HUES48 (cell line): ENCODE measurements around the gene OGFR.

Source experiments
- H3K27ac ChIP-seq: one replicate; pipeline ENCODE4 v1.7.0; 2013; ENCODE audit warnings: low read depth, low read length, inconsistent platforms
- H3K27me3 ChIP-seq: 2 replicates; pipeline ENCODE4 v1.6.1; 2013; ENCODE audit warnings: mild to moderate bottlenecking, low read length; ENCODE audit not compliant: control insufficient read depth, insufficient read depth
- H3K36me3 ChIP-seq: 2 replicates; pipeline ENCODE4 v1.6.1; 2013; ENCODE audit warnings: low read length; ENCODE audit not compliant: control insufficient read depth, insufficient read depth
- H3K4me1 ChIP-seq: 2 replicates; pipeline ENCODE4 v1.6.1; 2013; ENCODE audit warnings: mild to moderate bottlenecking, low read length; ENCODE audit not compliant: control insufficient read depth, insufficient read depth
- H3K4me3 ChIP-seq: 2 replicates; pipeline ENCODE4 v1.5.1; 2013; ENCODE audit warnings: mild to moderate bottlenecking, low read depth, low read length
- H3K9ac ChIP-seq: 2 replicates; pipeline ENCODE4 v1.6.1; 2013; ENCODE audit warnings: mild to moderate bottlenecking, low read depth, low read length, moderate library complexity
- H3K9me3 ChIP-seq: 2 replicates; pipeline ENCODE4 v1.6.1; 2013; ENCODE audit warnings: low read length; ENCODE audit not compliant: control insufficient read depth, insufficient read depth

OGFR gene

DNA sequence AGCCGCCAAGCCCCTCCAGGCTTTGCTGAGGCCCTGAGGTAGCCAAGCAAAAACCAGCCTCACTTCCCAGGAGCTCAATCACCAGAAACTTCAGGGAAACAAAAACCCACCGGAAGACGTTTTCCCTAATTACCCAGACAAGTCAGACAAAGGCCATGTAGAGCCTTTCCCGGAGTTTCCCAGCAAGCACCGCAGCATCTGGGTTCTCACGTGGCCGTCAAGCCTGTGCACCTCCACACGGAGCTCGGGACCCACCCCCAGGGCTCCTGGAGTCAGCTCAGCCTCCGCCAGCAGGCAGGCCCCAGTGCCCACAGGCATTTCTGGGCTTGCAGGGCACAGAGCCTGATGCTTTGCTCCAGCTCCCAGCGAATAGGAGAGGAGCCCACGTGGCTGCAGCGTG, 18.5 kb upstream of the OGFR start:
- Histone ChIP-seq H3K9ac (no peak overlapping the region), H3K9me3 (no peaks in the 10 kb centered on the region), H3K4me3 (no peak overlapping the region), H3K36me3 (no peaks in the 10 kb centered on the region), H3K27ac (no peak overlapping the region), H3K27me3 (no peaks in the 10 kb centered on the region), H3K4me1 (no peaks in the 10 kb centered on the region)

DNA sequence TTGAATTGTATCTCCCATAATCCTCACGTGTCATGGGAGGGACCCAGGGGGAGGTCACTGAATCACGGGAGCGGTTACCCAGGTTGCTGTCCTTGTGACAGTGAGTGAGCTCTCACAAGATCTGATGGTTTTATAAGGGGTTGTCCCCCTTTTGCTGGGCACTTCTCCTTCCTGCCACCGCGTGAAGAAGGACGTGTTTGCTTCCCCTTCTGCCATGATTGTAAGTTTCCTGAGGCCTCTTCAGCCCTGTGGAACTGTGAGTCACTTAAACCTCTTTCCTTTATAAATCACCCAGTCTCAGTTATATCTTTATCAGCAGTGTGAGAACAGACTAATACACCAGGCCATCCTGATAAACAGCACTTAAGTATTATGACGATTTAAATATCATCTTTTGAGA, 17.3 kb upstream of the OGFR start:
- no peak overlapping the region for H3K27ac ChIP-seq
- no peaks in the 10 kb centered on the region for H3K27me3 ChIP-seq
- no peaks in the 10 kb centered on the region for H3K9me3 ChIP-seq
- H3K9ac ChIP-seq = no peak overlapping the region
- no peaks in the 10 kb centered on the region for H3K4me1 ChIP-seq
- H3K4me3 ChIP-seq = no peak overlapping the region
- H3K36me3 ChIP-seq = no peaks in the 10 kb centered on the region

GRCh38 chr20:62787866-62788265, 16.8 kb upstream of the OGFR start:
- Histone ChIP-seq H3K9me3 (no peaks in the 10 kb centered on the region), H3K4me1 (no peaks in the 10 kb centered on the region), H3K4me3 (no peak overlapping the region), H3K27ac (no peak overlapping the region), H3K9ac (no peak overlapping the region), H3K36me3 (no peaks in the 10 kb centered on the region), H3K27me3 (no peaks in the 10 kb centered on the region)

GRCh38 chr20:62788607-62789006, 16.0 kb upstream of the OGFR start:
- H3K9me3 ChIP-seq = no peaks in the 10 kb centered on the region

GRCh38 chr20:62790075-62790474, 14.6 kb upstream of the OGFR start:
- peaks cover 6% of the 10 kb centered on the region for H3K27me3 ChIP-seq
- no peaks in the 10 kb centered on the region for H3K9me3 ChIP-seq
- no peaks in the 10 kb centered on the region for H3K36me3 ChIP-seq
- no peak overlapping the region for H3K9ac ChIP-seq
- H3K27ac ChIP-seq = no peak overlapping the region
- no peaks in the 10 kb centered on the region; the same call in 1 of the 2 replicates for H3K4me1 ChIP-seq
- H3K4me3 ChIP-seq = no peak overlapping the region

More at GRCh38 chr20:62788607-62789006, 16.0 kb upstream of the OGFR start:
- H3K27ac ChIP-seq = no peak overlapping the region
- no peak overlapping the region for H3K9ac ChIP-seq
- no peak overlapping the region for H3K4me3 ChIP-seq
- no peaks in the 10 kb centered on the region for H3K36me3 ChIP-seq
- no peaks in the 10 kb centered on the region for H3K27me3 ChIP-seq
- no peaks in the 10 kb centered on the region; the same call in 1 of the 2 replicates for H3K4me1 ChIP-seq

DNA sequence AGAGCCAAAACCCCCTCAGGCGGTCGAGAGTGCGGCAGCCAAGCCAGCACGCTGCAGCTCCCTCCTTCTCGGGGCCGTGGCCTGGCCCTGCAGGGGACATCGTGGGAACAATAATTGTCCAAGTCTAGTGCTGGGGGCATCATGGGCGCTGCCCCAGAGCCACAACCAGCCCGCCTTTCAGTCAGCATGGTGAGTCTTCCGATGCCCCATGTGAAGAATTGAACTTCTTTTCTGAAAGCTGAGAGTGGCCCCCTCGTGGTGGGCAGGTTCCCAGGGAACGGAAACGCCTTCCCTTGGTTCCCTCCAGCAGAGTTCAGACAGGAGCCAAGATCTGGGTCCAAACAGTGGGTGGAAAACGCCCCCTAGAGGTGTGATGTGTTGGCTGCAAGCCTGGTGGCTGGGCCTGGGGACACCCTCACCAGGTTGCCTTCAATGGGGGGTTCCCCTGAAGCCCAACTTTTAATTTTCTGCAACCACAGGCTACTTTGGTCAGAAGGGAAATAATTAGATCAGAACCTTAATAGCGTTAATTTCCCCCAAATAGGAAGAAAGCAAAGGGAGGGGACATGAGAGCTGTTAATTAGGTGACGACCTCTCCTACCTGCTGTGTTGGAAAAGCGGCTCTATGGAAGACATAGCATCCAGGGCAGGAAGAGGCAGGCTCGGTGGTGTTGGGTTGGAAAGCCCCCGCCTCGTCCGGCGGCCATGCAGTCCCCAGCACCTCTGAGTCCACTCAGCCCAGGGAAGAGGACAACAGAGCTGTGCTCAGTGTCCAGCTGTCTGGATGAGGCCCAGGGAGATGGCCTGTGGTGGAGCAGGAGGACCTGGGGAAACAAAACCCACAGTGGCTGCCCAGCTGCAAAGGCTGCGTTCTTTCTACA, 13.1 kb upstream of the OGFR start:
- no peak overlapping the region for H3K9ac ChIP-seq
- no peak overlapping the region for H3K27ac ChIP-seq
- H3K36me3 ChIP-seq = no peaks in the 10 kb centered on the region
- H3K9me3 ChIP-seq = no peaks in the 10 kb centered on the region
- peaks cover 16% of the 10 kb centered on the region for H3K27me3 ChIP-seq
- H3K4me3 ChIP-seq = peak overlapping the region; percentile 53
- no peaks in the 10 kb centered on the region; the same call in 1 of the 2 replicates for H3K4me1 ChIP-seq

- no peak overlapping the region for H3K27ac ChIP-seq
- H3K9ac ChIP-seq = no peak overlapping the region
- H3K9me3 ChIP-seq = no peaks in the 10 kb centered on the region
- no peak overlapping the region for H3K4me3 ChIP-seq
- no peaks in the 10 kb centered on the region; the same call in 1 of the 2 replicates for H3K4me1 ChIP-seq
- H3K27me3 ChIP-seq = peaks cover 16% of the 10 kb centered on the region
- H3K36me3 ChIP-seq = no peaks in the 10 kb centered on the region
These were observed 12.3 kb upstream of the OGFR start for GRCh38 chr20:62792182-62792939.

GRCh38 chr20:62792940-62793756, 11.5 kb upstream of the OGFR start:
- peaks cover 16% of the 10 kb centered on the region for H3K27me3 ChIP-seq
- no peaks in the 10 kb centered on the region; the same call in 1 of the 2 replicates for H3K4me1 ChIP-seq
- H3K4me3 ChIP-seq = no peak overlapping the region
- H3K36me3 ChIP-seq = peaks cover 4% of the 10 kb centered on the region; the same call in 1 of the 2 replicates
- H3K9me3 ChIP-seq = no peaks in the 10 kb centered on the region
- no peak overlapping the region for H3K9ac ChIP-seq
- H3K27ac ChIP-seq = no peak overlapping the region

- Histone ChIP-seq H3K4me1 (no peaks in the 10 kb centered on the region; the same call in 1 of the 2 replicates), H3K9ac (no peak overlapping the region), H3K27me3 (peaks cover 16% of the 10 kb centered on the region), H3K4me3 (peak overlapping the region; percentile 49), H3K27ac (peak overlapping the region; percentile 47), H3K36me3 (peaks cover 9% of the 10 kb centered on the region), H3K9me3 (no peaks in the 10 kb centered on the region)
These were observed 11.0 kb upstream of the OGFR start for GRCh38 chr20:62793757-62794006.

- Histone ChIP-seq H3K4me1 (no peaks in the 10 kb centered on the region; the same call in 1 of the 2 replicates), H3K36me3 (peaks cover 14% of the 10 kb centered on the region), H3K27me3 (peaks cover 16% of the 10 kb centered on the region), H3K9me3 (no peaks in the 10 kb centered on the region), H3K27ac (peak overlapping the region; percentile 47), H3K9ac (no peak overlapping the region), H3K4me3 (peak overlapping the region; percentile 73)
These were observed 10.5 kb upstream of the OGFR start for GRCh38 chr20:62794007-62794724.
